Adrenal gland (tissue), 5 donors: ENCODE data around the gene GTPBP1.

Source experiments
- POLR2A ChIP-seq, 2 donors: fragments of 450-650 bp; IDR thresholded peaks; one replicate each; pipeline ENCODE4 v1.6.1; 2017; ENCODE audit warnings: antibody characterized with exemption in 2 of 2, mild to moderate bottlenecking in 2 of 2, moderate library complexity in 1 of 2
- TF ChIP-seq, protein P1 (sequence below), 6 experiments: fragments of 450-650 bp in 4 of 6; fragments of 200-600 bp in 2 of 6; sonication (generic) in 1 of 6; IDR thresholded peaks; 1 replicate in 5 of 6; 2 replicates in 1 of 6; pipeline versions ENCODE4 v1.5.1 to v1.8.0; 2016 to 2021; ENCODE audit warnings: antibody characterized with exemption in 6 of 6, mild to moderate bottlenecking in 2 of 6, moderate library complexity in 1 of 6
- donor health status: DM: no; HTN: no; CAD: no.

DNA sequence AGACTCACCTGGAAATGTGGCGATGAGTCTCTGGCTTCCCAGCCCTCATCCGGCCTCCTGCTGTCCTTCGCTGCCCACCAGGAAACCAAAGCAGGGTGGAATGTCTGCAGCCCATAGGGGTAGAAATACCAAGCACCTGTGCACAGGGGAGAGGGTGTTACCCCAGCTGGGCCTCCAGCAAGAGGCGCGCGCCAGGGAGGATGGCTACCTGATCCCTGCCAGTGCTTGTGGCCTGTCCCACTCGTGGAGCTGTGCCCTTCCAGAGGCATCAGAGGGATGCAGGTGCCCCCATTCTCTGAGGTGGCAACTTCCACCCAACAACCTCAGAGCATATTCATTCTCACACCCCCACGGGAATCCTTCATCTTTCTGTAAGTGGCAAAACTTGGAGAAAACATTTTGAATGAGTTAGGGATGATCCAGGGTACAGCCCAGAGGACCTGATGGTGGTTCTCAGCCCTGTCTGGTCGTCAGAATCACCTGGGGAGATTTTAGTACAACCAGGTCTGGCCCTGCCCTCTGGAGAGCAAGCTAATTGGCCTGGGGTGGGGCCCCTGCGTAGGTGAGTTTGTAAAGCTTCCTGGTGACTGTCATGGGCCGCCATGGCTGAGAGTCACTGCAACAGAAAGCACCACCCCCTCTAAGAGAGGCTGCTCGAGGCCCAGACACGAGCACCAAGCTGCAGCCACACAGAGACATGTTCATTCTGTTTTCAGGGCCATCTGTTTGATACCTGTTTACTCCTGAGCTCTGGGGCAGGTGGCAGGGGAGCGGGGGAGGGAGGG, 40.1 kb downstream of the GTPBP1 start:
- TF ChIP-seq, protein P1, sequence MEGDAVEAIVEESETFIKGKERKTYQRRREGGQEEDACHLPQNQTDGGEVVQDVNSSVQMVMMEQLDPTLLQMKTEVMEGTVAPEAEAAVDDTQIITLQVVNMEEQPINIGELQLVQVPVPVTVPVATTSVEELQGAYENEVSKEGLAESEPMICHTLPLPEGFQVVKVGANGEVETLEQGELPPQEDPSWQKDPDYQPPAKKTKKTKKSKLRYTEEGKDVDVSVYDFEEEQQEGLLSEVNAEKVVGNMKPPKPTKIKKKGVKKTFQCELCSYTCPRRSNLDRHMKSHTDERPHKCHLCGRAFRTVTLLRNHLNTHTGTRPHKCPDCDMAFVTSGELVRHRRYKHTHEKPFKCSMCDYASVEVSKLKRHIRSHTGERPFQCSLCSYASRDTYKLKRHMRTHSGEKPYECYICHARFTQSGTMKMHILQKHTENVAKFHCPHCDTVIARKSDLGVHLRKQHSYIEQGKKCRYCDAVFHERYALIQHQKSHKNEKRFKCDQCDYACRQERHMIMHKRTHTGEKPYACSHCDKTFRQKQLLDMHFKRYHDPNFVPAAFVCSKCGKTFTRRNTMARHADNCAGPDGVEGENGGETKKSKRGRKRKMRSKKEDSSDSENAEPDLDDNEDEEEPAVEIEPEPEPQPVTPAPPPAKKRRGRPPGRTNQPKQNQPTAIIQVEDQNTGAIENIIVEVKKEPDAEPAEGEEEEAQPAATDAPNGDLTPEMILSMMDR (IDR thresholded peaks at IDR 0.05): no peak
- no peak for TF ChIP-seq POLR2A (IDR thresholded peaks at IDR 0.05)
